HS-5 (cell line): ENCODE results near the gene IPO13.

Source experiments
- DNase-seq: peaks from one replicate; pipeline ENCODE4 v3.0.0-alpha.2; 2012; ENCODE audit warnings: low read depth

IPO13 gene

GRCh38 chr1:44012404-44012803 lies 65.7 kb downstream of the IPO13 start:
- no peak for DNase-seq

GRCh38 chr1:44012941-44013609 lies 66.3 kb downstream of the IPO13 start:
- no peak for DNase-seq

GRCh38 chr1:44013949-44014348 lies 67.2 kb downstream of the IPO13 start:
- no peak for DNase-seq

- no peak for DNase-seq
These were observed 67.8 kb downstream of the IPO13 start for GRCh38 chr1:44014365-44015104.

- no peak for DNase-seq
These were observed 68.5 kb downstream of the IPO13 start for GRCh38 chr1:44015206-44015605.

GRCh38 chr1:44016041-44016889 lies 69.5 kb downstream of the IPO13 start:
- no peak for DNase-seq

GRCh38 chr1:44016890-44017400 lies 70.2 kb downstream of the IPO13 start:
- DNase-seq, result no peak
